GM23338 (cell line): ENCODE results near the gene IGSF5.
"Not testable (repeated sequence)": the region's sequence is repeated elsewhere in the genome, so short reads cannot be mapped to it uniquely, and the experiment has no call there.

Experiments
- EZH2 ChIP-seq: fragments of 200-600 bp; sonication (generic); IDR thresholded peaks from one replicate; pipeline ENCODE4 v1.8.0; 2017; ENCODE audit warnings: antibody characterized with exemption, mild to moderate bottlenecking, low read depth; ENCODE audit not compliant: unreplicated experiment
- EZH2phosphoT487 ChIP-seq: fragments of 200-600 bp; sonication (generic); IDR thresholded peaks from one replicate; pipeline ENCODE4 v1.8.1; 2018; ENCODE audit warnings: antibody characterized with exemption; ENCODE audit not compliant: unreplicated experiment
- JUNB ChIP-seq: IDR thresholded peaks from one replicate; pipeline ENCODE4 v1.6.1; 2016; ENCODE audit warnings: antibody characterized with exemption; ENCODE audit not compliant: unreplicated experiment
- POLR2AphosphoS5 ChIP-seq: IDR thresholded peaks from 2 replicates; pipeline ENCODE4 v1.6.1; 2016; ENCODE audit warnings: antibody characterized with exemption, low read depth
- ZNF114 ChIP-seq: fragments of 250-450 bp; sonication (Bioruptor Pico); IDR thresholded peaks from 2 replicates; pipeline ENCODE4 v1.5.0; 2020; ENCODE audit warnings: mild to moderate bottlenecking, moderate library complexity
- TF ChIP-seq, protein P1 (sequence below), 2 experiments: fragments of 200-600 bp in 1 of 2; sonication (generic) in 1 of 2; conservative IDR thresholded peaks; 2 replicates each; pipeline versions ENCODE4 v1.5.1 to v1.6.1; 2016 to 2017; ENCODE audit warnings: antibody characterized with exemption in 2 of 2, low read depth in 2 of 2, mild to moderate bottlenecking in 2 of 2, moderate library complexity in 1 of 2
- TF ChIP-seq, protein P2 (sequence below): IDR thresholded peaks from one replicate; pipeline ENCODE4 v1.6.1; 2018; ENCODE audit warnings: antibody characterized with exemption; ENCODE audit not compliant: unreplicated experiment
- TF ChIP-seq, protein P3 (sequence below): fragments of 250-450 bp; sonication (Bioruptor Pico); IDR thresholded peaks from 2 replicates; pipeline ENCODE4 v1.5.0; 2020; ENCODE audit warnings: mild to moderate bottlenecking, moderate library complexity

DNA sequence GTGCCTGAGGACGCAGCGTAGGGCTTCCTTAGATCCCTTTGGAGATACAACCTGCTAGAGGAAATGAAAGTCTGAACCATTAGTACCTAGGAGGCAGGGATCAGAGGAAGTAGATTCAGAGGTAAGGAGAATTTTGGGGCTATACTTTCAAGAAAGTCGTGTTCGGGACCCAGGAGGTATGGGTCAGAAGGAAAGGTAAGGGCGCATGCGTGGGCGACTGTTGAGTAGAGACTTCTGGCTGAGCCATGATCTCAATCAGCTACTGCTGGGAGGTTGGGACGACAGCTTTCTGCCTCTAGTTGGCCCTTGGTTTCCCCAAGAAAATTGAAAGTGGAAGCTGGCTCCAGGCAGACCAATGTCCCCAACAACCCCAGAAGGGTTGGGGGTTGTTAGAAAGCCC, 349 bp downstream of the IGSF5 start:
- TF ChIP-seq, protein P1, sequence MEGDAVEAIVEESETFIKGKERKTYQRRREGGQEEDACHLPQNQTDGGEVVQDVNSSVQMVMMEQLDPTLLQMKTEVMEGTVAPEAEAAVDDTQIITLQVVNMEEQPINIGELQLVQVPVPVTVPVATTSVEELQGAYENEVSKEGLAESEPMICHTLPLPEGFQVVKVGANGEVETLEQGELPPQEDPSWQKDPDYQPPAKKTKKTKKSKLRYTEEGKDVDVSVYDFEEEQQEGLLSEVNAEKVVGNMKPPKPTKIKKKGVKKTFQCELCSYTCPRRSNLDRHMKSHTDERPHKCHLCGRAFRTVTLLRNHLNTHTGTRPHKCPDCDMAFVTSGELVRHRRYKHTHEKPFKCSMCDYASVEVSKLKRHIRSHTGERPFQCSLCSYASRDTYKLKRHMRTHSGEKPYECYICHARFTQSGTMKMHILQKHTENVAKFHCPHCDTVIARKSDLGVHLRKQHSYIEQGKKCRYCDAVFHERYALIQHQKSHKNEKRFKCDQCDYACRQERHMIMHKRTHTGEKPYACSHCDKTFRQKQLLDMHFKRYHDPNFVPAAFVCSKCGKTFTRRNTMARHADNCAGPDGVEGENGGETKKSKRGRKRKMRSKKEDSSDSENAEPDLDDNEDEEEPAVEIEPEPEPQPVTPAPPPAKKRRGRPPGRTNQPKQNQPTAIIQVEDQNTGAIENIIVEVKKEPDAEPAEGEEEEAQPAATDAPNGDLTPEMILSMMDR (conservative IDR thresholded peaks at IDR 0.05; ENCODE audit: low read depth in 2 of 2): not testable (repeated sequence)
- TF ChIP-seq POLR2AphosphoS5, JUNB, EZH2phosphoT487, EZH2, ZNF114: not testable (repeated sequence)
- TF ChIP-seq, protein P2, sequence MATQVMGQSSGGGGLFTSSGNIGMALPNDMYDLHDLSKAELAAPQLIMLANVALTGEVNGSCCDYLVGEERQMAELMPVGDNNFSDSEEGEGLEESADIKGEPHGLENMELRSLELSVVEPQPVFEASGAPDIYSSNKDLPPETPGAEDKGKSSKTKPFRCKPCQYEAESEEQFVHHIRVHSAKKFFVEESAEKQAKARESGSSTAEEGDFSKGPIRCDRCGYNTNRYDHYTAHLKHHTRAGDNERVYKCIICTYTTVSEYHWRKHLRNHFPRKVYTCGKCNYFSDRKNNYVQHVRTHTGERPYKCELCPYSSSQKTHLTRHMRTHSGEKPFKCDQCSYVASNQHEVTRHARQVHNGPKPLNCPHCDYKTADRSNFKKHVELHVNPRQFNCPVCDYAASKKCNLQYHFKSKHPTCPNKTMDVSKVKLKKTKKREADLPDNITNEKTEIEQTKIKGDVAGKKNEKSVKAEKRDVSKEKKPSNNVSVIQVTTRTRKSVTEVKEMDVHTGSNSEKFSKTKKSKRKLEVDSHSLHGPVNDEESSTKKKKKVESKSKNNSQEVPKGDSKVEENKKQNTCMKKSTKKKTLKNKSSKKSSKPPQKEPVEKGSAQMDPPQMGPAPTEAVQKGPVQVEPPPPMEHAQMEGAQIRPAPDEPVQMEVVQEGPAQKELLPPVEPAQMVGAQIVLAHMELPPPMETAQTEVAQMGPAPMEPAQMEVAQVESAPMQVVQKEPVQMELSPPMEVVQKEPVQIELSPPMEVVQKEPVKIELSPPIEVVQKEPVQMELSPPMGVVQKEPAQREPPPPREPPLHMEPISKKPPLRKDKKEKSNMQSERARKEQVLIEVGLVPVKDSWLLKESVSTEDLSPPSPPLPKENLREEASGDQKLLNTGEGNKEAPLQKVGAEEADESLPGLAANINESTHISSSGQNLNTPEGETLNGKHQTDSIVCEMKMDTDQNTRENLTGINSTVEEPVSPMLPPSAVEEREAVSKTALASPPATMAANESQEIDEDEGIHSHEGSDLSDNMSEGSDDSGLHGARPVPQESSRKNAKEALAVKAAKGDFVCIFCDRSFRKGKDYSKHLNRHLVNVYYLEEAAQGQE: not testable (repeated sequence)
- TF ChIP-seq, protein P3, sequence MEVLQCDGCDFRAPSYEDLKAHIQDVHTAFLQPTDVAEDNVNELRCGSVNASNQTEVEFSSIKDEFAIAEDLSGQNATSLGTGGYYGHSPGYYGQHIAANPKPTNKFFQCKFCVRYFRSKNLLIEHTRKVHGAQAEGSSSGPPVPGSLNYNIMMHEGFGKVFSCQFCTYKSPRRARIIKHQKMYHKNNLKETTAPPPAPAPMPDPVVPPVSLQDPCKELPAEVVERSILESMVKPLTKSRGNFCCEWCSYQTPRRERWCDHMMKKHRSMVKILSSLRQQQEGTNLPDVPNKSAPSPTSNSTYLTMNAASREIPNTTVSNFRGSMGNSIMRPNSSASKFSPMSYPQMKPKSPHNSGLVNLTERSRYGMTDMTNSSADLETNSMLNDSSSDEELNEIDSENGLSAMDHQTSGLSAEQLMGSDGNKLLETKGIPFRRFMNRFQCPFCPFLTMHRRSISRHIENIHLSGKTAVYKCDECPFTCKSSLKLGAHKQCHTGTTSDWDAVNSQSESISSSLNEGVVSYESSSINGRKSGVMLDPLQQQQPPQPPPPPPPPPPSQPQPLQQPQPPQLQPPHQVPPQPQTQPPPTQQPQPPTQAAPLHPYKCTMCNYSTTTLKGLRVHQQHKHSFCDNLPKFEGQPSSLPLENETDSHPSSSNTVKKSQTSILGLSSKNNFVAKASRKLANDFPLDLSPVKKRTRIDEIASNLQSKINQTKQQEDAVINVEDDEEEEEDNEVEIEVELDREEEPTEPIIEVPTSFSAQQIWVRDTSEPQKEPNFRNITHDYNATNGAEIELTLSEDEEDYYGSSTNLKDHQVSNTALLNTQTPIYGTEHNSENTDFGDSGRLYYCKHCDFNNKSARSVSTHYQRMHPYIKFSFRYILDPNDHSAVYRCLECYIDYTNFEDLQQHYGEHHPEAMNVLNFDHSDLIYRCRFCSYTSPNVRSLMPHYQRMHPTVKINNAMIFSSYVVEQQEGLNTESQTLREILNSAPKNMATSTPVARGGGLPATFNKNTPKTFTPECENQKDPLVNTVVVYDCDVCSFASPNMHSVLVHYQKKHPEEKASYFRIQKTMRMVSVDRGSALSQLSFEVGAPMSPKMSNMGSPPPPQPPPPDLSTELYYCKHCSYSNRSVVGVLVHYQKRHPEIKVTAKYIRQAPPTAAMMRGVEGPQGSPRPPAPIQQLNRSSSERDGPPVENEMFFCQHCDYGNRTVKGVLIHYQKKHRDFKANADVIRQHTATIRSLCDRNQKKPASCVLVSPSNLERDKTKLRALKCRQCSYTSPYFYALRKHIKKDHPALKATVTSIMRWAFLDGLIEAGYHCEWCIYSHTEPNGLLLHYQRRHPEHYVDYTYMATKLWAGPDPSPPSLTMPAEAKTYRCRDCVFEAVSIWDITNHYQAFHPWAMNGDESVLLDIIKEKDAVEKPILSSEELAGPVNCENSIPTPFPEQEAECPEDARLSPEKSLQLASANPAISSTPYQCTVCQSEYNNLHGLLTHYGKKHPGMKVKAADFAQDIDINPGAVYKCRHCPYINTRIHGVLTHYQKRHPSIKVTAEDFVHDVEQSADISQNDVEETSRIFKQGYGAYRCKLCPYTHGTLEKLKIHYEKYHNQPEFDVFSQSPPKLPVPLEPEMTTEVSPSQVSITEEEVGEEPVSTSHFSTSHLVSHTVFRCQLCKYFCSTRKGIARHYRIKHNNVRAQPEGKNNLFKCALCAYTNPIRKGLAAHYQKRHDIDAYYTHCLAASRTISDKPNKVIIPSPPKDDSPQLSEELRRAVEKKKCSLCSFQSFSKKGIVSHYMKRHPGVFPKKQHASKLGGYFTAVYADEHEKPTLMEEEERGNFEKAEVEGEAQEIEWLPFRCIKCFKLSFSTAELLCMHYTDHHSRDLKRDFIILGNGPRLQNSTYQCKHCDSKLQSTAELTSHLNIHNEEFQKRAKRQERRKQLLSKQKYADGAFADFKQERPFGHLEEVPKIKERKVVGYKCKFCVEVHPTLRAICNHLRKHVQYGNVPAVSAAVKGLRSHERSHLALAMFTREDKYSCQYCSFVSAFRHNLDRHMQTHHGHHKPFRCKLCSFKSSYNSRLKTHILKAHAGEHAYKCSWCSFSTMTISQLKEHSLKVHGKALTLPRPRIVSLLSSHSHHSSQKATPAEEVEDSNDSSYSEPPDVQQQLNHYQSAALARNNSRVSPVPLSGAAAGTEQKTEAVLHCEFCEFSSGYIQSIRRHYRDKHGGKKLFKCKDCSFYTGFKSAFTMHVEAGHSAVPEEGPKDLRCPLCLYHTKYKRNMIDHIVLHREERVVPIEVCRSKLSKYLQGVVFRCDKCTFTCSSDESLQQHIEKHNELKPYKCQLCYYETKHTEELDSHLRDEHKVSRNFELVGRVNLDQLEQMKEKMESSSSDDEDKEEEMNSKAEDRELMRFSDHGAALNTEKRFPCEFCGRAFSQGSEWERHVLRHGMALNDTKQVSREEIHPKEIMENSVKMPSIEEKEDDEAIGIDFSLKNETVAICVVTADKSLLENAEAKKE (CRISPR knock-in tag): not testable (repeated sequence)
